T-helper 1 cell (primary cell): Measurements from ENCODE around the gene SERPINF2.
"Not testable (repeated sequence)": the region's sequence is repeated elsewhere in the genome, so short reads cannot be mapped to it uniquely, and the experiment has no call there.

ENCODE experiments used
- DNase-seq, 5 donors: peaks; one replicate each; pipeline ENCODE4 v3.0.0-alpha.2; 2012 to 2020

Gene SERPINF2

GRCh38 chr17:1716076-1716911 lies 26.4 kb upstream of the SERPINF2 start:
- DNase-seq = peak; percentile 100

GRCh38 chr17:1716912-1717695 lies 25.6 kb upstream of the SERPINF2 start:
- peak; percentile 53 to 98 (median 70) for DNase-seq

- DNase-seq = no peak
These were observed 24.1 kb upstream of the SERPINF2 start for GRCh38 chr17:1718362-1719165.

- DNase-seq = peak in 4 of 5 donors; percentile 44 to 65 (median 58)
These were observed 21.8 kb upstream of the SERPINF2 start for GRCh38 chr17:1720856-1721386.

- not testable (repeated sequence) for DNase-seq
These were observed 20.6 kb upstream of the SERPINF2 start for GRCh38 chr17:1722022-1722421.

GRCh38 chr17:1724351-1724868 lies 18.3 kb upstream of the SERPINF2 start, which contains the start of gene WDR81:
TSS of gene WDR81 (plus strand) at chr17:1724704. CDS start at chr17:1724960, 256 bp downstream.
- DNase-seq = peak; percentile 78 to 89 (median 84)

GRCh38 chr17:1724869-1725641 lies 17.6 kb upstream of the SERPINF2 start:
- no peak for DNase-seq

- no peak for DNase-seq
These were observed 16.8 kb upstream of the SERPINF2 start for GRCh38 chr17:1725642-1726511.

GRCh38 chr17:1726626-1727257 lies 15.9 kb upstream of the SERPINF2 start:
- DNase-seq = no peak

- no peak for DNase-seq
These were observed 15.3 kb upstream of the SERPINF2 start for GRCh38 chr17:1727258-1727789.

GRCh38 chr17:1727876-1728630 lies 14.6 kb upstream of the SERPINF2 start:
- no peak for DNase-seq

GRCh38 chr17:1729966-1730325 lies 12.7 kb upstream of the SERPINF2 start:
- no peak for DNase-seq

- no peak for DNase-seq
These were observed 12.1 kb upstream of the SERPINF2 start for GRCh38 chr17:1730326-1731193.

- no peak for DNase-seq
These were observed 11.5 kb upstream of the SERPINF2 start for GRCh38 chr17:1731194-1731506.

GRCh38 chr17:1732241-1732832 lies 10.3 kb upstream of the SERPINF2 start:
- no peak for DNase-seq

GRCh38 chr17:1732833-1733321 lies 9.8 kb upstream of the SERPINF2 start:
- DNase-seq = no peak

GRCh38 chr17:1733759-1734158 lies 8.9 kb upstream of the SERPINF2 start:
- no peak for DNase-seq

GRCh38 chr17:1735418-1735817 lies 7.3 kb upstream of the SERPINF2 start:
- DNase-seq = no peak
